ENCODE measurements around the gene RPL36.

GRCh38 chr19:5686326-5686646 lies 3.8 kb upstream of the RPL36 start:
- TF ChIP-seq CTCF (IDR thresholded peaks at IDR 0.05) (no peak), REST (IDR thresholded peaks at IDR 0.05; ENCODE audit: low read depth, low read length) (no peak), NRF1 (IDR thresholded peaks at IDR 0.05; ENCODE audit: low read depth, low read length) (no peak)
